WTC11 (cell line): ENCODE results near the gene TMEM135. TPM values are rescaled to one million over a fixed set of nuclear protein-coding genes. Genes with fewer than 3 reads are reported as not detected.

ENCODE experiments used
- ATAC-seq: fragments of 200-7000 bp; cut with Tn5 transposase; 2 replicates; pipeline ENCODE4 v1.10.0; 2021; ENCODE audit warnings: mild to moderate bottlenecking, moderate library complexity
- CTCF ChIA-PET: fragments of 300-600 bp; sonication (Branson Sonifier 250); formaldehyde crosslinking; loops from one replicate; lab custom pipeline; 2021; ENCODE audit warnings: antibody characterized with exemption; lab: Charles Lee
- POLR2A ChIA-PET: fragments of 350-600 bp; sonication (Branson Sonifier 250); formaldehyde crosslinking; loops from one replicate; lab custom pipeline; 2021; ENCODE audit warnings: antibody characterized with exemption; lab: Charles Lee
- DNase-seq: peaks from one replicate; pipeline ENCODE4 v3.0.0; 2021; ENCODE audit warnings: low spot score
- H3K27ac Mint-ChIP-seq: 2 replicates; pipeline ENCODE4 v1.8.0; 2021; ENCODE audit warnings: mixed read lengths
- H3K27me3 Mint-ChIP-seq: 2 replicates; pipeline ENCODE4 v1.8.0; 2021; ENCODE audit warnings: low read depth, mild to moderate bottlenecking, moderate library complexity, mixed read lengths
- H3K36me3 Mint-ChIP-seq: 2 replicates; pipeline ENCODE4 v1.8.0; 2021; ENCODE audit warnings: mixed read lengths
- H3K4me1 Mint-ChIP-seq: 2 replicates; pipeline ENCODE4 v1.8.0; 2022; ENCODE audit warnings: mixed read lengths
- H3K4me3 Mint-ChIP-seq: 2 replicates; pipeline ENCODE4 v1.8.0; 2021; ENCODE audit warnings: mild to moderate bottlenecking, moderate library complexity, mixed read lengths
- H3K9me3 Mint-ChIP-seq: 2 replicates; pipeline ENCODE4 v1.8.0; 2021; ENCODE audit warnings: mixed read lengths
- NR1H2 ChIP-seq: sonication (generic); formaldehyde crosslinking; IDR thresholded peaks from 2 replicates; pipeline ENCODE4 v1.9.0; 2021; ENCODE audit warnings: mild to moderate bottlenecking, moderate library complexity, missing genetic modification reagents
- OVOL2 ChIP-seq: fragments of 250-450 bp; sonication (Bioruptor Pico); IDR thresholded peaks from 2 replicates; pipeline ENCODE4 v1.9.0; 2021; ENCODE audit warnings: mild to moderate bottlenecking, borderline replicate concordance
- total RNA-seq: library from RNA; stranded (reverse); gene quantifications from 3 replicates; pipeline ENCODE4 v1.2.3, GENCODE V29; 2021
- TF ChIP-seq, protein P1 (sequence below): sonication (generic); formaldehyde crosslinking; IDR thresholded peaks from 2 replicates; pipeline ENCODE4 v1.8.0; 2023; ENCODE audit warnings: mild to moderate bottlenecking, missing genetic modification reagents
- TF ChIP-seq, protein P2 (sequence below): sonication (generic); formaldehyde crosslinking; IDR thresholded peaks from 2 replicates; pipeline ENCODE4 v1.8.0; 2023; ENCODE audit warnings: missing genetic modification reagents, mild to moderate bottlenecking, borderline replicate concordance
- TF ChIP-seq, protein P3 (sequence below): fragments of 250-450 bp; sonication (Bioruptor Pico); IDR thresholded peaks from 2 replicates; pipeline ENCODE4 v1.8.0; 2021; ENCODE audit warnings: mild to moderate bottlenecking

The TMEM135 gene
- total RNA-seq, 1 experiment from 2014 or later: 35.8 TPM

DNA sequence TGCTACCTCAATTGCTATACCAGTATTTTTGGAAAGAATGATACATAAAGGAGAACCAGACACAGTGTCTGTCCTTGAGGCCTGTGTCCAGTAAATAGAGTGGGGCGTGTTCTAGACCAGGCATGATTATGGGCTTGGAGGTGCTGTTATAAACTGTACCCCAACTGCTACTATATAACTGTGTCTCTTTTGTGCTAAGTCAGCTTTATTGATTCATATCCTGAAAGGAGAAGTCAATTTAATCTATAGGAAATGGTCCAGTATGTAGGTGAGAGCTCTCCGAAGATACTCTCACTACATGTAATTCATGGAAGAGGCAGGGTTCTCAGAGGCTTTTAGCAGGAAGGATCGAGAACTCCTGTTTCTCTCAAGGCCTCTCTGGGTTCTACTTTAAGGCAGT is 334.3 kb downstream of the TMEM135 start:
- ATAC-seq (no peak), DNase-seq (no peak)
- peaks cover 36% of the 10 kb centered on the region for H3K4me1 Mint-ChIP-seq
- peaks cover 6% of the 10 kb centered on the region for H3K9me3 Mint-ChIP-seq
- H3K4me3 Mint-ChIP-seq: no peak overlapping the region
- TF ChIP-seq, protein P1, sequence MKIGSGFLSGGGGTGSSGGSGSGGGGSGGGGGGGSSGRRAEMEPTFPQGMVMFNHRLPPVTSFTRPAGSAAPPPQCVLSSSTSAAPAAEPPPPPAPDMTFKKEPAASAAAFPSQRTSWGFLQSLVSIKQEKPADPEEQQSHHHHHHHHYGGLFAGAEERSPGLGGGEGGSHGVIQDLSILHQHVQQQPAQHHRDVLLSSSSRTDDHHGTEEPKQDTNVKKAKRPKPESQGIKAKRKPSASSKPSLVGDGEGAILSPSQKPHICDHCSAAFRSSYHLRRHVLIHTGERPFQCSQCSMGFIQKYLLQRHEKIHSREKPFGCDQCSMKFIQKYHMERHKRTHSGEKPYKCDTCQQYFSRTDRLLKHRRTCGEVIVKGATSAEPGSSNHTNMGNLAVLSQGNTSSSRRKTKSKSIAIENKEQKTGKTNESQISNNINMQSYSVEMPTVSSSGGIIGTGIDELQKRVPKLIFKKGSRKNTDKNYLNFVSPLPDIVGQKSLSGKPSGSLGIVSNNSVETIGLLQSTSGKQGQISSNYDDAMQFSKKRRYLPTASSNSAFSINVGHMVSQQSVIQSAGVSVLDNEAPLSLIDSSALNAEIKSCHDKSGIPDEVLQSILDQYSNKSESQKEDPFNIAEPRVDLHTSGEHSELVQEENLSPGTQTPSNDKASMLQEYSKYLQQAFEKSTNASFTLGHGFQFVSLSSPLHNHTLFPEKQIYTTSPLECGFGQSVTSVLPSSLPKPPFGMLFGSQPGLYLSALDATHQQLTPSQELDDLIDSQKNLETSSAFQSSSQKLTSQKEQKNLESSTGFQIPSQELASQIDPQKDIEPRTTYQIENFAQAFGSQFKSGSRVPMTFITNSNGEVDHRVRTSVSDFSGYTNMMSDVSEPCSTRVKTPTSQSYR (CRISPR knock-in tag): no peak
- no peak for TF ChIP-seq OVOL2
- TF ChIP-seq, protein P2, sequence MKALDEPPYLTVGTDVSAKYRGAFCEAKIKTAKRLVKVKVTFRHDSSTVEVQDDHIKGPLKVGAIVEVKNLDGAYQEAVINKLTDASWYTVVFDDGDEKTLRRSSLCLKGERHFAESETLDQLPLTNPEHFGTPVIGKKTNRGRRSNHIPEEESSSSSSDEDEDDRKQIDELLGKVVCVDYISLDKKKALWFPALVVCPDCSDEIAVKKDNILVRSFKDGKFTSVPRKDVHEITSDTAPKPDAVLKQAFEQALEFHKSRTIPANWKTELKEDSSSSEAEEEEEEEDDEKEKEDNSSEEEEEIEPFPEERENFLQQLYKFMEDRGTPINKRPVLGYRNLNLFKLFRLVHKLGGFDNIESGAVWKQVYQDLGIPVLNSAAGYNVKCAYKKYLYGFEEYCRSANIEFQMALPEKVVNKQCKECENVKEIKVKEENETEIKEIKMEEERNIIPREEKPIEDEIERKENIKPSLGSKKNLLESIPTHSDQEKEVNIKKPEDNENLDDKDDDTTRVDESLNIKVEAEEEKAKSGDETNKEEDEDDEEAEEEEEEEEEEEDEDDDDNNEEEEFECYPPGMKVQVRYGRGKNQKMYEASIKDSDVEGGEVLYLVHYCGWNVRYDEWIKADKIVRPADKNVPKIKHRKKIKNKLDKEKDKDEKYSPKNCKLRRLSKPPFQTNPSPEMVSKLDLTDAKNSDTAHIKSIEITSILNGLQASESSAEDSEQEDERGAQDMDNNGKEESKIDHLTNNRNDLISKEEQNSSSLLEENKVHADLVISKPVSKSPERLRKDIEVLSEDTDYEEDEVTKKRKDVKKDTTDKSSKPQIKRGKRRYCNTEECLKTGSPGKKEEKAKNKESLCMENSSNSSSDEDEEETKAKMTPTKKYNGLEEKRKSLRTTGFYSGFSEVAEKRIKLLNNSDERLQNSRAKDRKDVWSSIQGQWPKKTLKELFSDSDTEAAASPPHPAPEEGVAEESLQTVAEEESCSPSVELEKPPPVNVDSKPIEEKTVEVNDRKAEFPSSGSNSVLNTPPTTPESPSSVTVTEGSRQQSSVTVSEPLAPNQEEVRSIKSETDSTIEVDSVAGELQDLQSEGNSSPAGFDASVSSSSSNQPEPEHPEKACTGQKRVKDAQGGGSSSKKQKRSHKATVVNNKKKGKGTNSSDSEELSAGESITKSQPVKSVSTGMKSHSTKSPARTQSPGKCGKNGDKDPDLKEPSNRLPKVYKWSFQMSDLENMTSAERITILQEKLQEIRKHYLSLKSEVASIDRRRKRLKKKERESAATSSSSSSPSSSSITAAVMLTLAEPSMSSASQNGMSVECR (CRISPR knock-in tag): no peak
- TF ChIP-seq, protein P3, sequence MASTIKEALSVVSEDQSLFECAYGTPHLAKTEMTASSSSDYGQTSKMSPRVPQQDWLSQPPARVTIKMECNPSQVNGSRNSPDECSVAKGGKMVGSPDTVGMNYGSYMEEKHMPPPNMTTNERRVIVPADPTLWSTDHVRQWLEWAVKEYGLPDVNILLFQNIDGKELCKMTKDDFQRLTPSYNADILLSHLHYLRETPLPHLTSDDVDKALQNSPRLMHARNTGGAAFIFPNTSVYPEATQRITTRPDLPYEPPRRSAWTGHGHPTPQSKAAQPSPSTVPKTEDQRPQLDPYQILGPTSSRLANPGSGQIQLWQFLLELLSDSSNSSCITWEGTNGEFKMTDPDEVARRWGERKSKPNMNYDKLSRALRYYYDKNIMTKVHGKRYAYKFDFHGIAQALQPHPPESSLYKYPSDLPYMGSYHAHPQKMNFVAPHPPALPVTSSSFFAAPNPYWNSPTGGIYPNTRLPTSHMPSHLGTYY (CRISPR knock-in tag): no peak
- no peak for TF ChIP-seq NR1H2 (CRISPR knock-in tag)
- POLR2A ChIA-PET: interaction anchor here (0.7 kb wide), 1 partner anchor 64 kb away, joined by 3 read pairs; no protein-coding TSS in a partner anchor
- CTCF ChIA-PET: no interaction called here
- H3K36me3 Mint-ChIP-seq: no peaks in the 10 kb centered on the region; the same call in 1 of the 2 replicates
- H3K27ac Mint-ChIP-seq: no peak overlapping the region
- no peaks in the 10 kb centered on the region for H3K27me3 Mint-ChIP-seq

Other genes with a start within 250 kb of the TMEM135 start
- 3.4 to 4.2 TPM (median 3.5 TPM) in 3 replicates for gene PRSS23, start 237.4 kb upstream of the TMEM135 start, total RNA-seq
- 7.7 to 9.8 TPM (median 9.2 TPM) in 3 replicates for gene FZD4, start 82.5 kb upstream of the TMEM135 start, total RNA-seq